ENCODE results near the gene LPP. TPM values are rescaled to one million over a fixed set of nuclear protein-coding genes. Genes with fewer than 3 reads are reported as not detected.

The LPP gene
- total RNA-seq, 1 experiment from 2014 or later = 120 TPM

DNA sequence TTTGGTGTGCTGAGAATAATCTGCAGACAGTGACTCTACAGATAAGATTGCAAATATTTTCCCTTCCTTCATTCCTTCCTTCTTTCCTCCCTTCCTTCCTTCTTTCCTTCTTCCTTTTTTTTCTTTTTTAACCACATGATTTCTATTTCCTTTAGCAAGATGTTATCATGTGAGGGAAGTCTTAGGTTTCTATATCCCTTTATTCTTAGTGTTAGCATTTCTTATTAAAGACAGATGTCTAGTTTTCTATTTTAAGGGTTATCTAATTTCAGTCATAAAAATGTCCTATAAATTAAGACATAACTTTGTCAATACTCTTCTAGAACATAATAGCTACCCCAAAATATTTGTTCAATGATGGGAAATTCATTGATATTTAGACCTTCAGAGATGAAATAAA is 470.9 kb downstream of the LPP start:
- no peak for DNase-seq
- Histone ChIP-seq H3K27me3 (replicated peaks; ENCODE audit: control insufficient read depth, insufficient read depth, low read length) (no peaks in the 10 kb centered on the region), H3K4me3 (ENCODE audit: low read depth, low read length) (no peak overlapping the region), H3K36me3 (ENCODE audit: control insufficient read depth, insufficient read depth, low read length) (no peaks in the 10 kb centered on the region; the same call in 1 of the 2 replicates), H3K4me1 (no peaks in the 10 kb centered on the region), H3K9me3 (no peaks in the 10 kb centered on the region)
- H3K27ac Mint-ChIP-seq (ENCODE audit: unreplicated experiment) = no peak overlapping the region
- BruUV-seq (replicated peaks) = no TSS peak
- intact Hi-C loops (cut with micrococcal nuclease; ENCODE audit: unreplicated experiment) = no loop called here
- no peaks in the 10 kb centered on the region for H3K36me3 Mint-ChIP-seq (ENCODE audit: insufficient read depth, unreplicated experiment)
- CTCF ChIA-PET = no interaction called here
- no peaks in the 10 kb centered on the region for H3K9me3 Mint-ChIP-seq (ENCODE audit: unreplicated experiment)
- H3K27me3 Mint-ChIP-seq (ENCODE audit: insufficient read depth, unreplicated experiment) = no peaks in the 10 kb centered on the region
- H3K4me1 Mint-ChIP-seq (ENCODE audit: low read depth, unreplicated experiment) = no peaks in the 10 kb centered on the region
- H3K4me3 Mint-ChIP-seq (ENCODE audit: unreplicated experiment) = no peak overlapping the region
- TF ChIP-seq, protein P1, sequence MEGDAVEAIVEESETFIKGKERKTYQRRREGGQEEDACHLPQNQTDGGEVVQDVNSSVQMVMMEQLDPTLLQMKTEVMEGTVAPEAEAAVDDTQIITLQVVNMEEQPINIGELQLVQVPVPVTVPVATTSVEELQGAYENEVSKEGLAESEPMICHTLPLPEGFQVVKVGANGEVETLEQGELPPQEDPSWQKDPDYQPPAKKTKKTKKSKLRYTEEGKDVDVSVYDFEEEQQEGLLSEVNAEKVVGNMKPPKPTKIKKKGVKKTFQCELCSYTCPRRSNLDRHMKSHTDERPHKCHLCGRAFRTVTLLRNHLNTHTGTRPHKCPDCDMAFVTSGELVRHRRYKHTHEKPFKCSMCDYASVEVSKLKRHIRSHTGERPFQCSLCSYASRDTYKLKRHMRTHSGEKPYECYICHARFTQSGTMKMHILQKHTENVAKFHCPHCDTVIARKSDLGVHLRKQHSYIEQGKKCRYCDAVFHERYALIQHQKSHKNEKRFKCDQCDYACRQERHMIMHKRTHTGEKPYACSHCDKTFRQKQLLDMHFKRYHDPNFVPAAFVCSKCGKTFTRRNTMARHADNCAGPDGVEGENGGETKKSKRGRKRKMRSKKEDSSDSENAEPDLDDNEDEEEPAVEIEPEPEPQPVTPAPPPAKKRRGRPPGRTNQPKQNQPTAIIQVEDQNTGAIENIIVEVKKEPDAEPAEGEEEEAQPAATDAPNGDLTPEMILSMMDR (IDR thresholded peaks at IDR 0.05; ENCODE audit: insufficient read depth in 1 of 2, low read depth in 1 of 2, low read length in 1 of 2, severe bottlenecking in 1 of 2, unreplicated experiment in 1 of 2) = no peak
- POLR2A ChIA-PET = no interaction called here

DNA sequence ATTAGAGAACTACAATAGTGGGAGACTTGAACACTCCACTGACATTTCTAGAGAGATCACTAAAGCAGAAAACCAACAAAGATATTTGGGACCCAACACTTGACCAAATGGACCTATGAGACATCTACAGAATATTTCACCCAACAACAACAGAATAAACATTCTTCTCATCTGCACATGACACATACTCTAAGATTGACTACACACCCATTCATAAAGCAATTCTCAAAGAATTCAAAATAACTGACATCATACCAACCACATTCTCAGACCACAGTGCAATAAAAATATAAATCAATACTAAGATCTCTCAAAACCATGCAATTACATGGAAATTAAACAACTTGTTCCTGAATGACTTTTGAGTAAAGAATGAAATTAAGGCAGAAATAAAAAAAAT is 473.7 kb downstream of the LPP start:
- POLR2A ChIA-PET = no interaction called here
- no peak overlapping the region for H3K4me3 Mint-ChIP-seq (ENCODE audit: unreplicated experiment)

DNA sequence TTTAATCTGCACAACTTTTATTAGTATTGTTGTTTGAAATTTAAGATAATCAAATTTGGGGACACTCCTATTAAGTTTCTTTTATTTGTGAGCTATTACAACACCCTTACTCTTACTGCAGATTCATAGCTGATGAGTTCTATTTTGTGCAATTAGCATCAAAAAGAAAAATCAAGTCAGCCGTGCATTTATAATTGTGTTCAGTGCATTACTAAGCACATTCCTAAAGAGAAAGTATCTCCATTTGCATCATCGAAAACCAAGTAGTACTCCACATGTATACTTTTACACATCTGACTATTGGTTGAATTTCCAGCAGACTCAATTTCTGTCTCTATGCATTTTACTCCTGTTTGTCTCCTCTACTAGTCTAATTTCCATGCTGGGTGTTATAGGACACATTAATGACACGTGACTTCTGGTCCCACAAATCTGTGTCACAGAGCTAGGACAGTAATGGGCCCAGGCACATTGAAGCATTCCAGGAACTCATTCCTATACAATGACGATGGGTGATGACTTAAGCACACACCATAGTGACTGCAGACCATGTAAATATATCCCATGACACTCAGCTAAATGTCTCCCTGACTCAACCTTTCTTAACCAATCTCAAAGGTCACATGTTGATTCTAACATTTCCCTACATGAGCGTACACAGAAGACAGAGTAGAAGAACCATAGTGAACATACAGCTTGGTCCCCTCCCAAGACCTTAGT is 477.5 kb downstream of the LPP start:
- no peaks in the 10 kb centered on the region for H3K4me1 Mint-ChIP-seq (ENCODE audit: low read depth, unreplicated experiment)
- no peaks in the 10 kb centered on the region for H3K9me3 ChIP-seq
- H3K27me3 Mint-ChIP-seq (ENCODE audit: insufficient read depth, unreplicated experiment) = no peaks in the 10 kb centered on the region
- ChIA-PET POLR2A (interaction anchor here (0.6 kb wide), 1 partner anchor 595 kb away, joined by 3 read pairs; no protein-coding TSS in a partner anchor), CTCF (no interaction called here)
- peaks cover 11% of the 10 kb centered on the region for H3K36me3 Mint-ChIP-seq (ENCODE audit: insufficient read depth, unreplicated experiment)
- TF ChIP-seq, protein P1 (IDR thresholded peaks at IDR 0.05; ENCODE audit: insufficient read depth in 1 of 2, low read depth in 1 of 2, low read length in 1 of 2, severe bottlenecking in 1 of 2, unreplicated experiment in 1 of 2) = no peak
- DNase-seq = no peak
- H3K36me3 ChIP-seq (ENCODE audit: control insufficient read depth, insufficient read depth, low read length) = no peaks in the 10 kb centered on the region; the same call in 1 of the 2 replicates
- no peak overlapping the region for H3K27ac Mint-ChIP-seq (ENCODE audit: unreplicated experiment)
- no peak overlapping the region for H3K4me3 Mint-ChIP-seq (ENCODE audit: unreplicated experiment)
- peaks cover 20% of the 10 kb centered on the region for H3K9me3 Mint-ChIP-seq (ENCODE audit: unreplicated experiment)
- H3K4me1 ChIP-seq = no peaks in the 10 kb centered on the region
- BruUV-seq (replicated peaks) = no TSS peak
- no peak overlapping the region for H3K4me3 ChIP-seq (ENCODE audit: low read depth, low read length)
- no peaks in the 10 kb centered on the region for H3K27me3 ChIP-seq (replicated peaks; ENCODE audit: control insufficient read depth, insufficient read depth, low read length)
- intact Hi-C loops (cut with micrococcal nuclease; ENCODE audit: unreplicated experiment) = no loop called here

More for the DNA sequence above, 473.7 kb downstream of the LPP start:
- TF ChIP-seq, protein P1 (IDR thresholded peaks at IDR 0.05; ENCODE audit: insufficient read depth in 1 of 2, low read depth in 1 of 2, low read length in 1 of 2, severe bottlenecking in 1 of 2, unreplicated experiment in 1 of 2) = no peak
- CTCF ChIA-PET = no interaction called here
- H3K9me3 ChIP-seq = no peaks in the 10 kb centered on the region
- no peak overlapping the region for H3K27ac Mint-ChIP-seq (ENCODE audit: unreplicated experiment)
- H3K36me3 Mint-ChIP-seq (ENCODE audit: insufficient read depth, unreplicated experiment) = no peaks in the 10 kb centered on the region
- H3K36me3 ChIP-seq (ENCODE audit: control insufficient read depth, insufficient read depth, low read length) = no peaks in the 10 kb centered on the region; the same call in 1 of the 2 replicates
- no peaks in the 10 kb centered on the region for H3K27me3 Mint-ChIP-seq (ENCODE audit: insufficient read depth, unreplicated experiment)
- peaks cover 5% of the 10 kb centered on the region for H3K9me3 Mint-ChIP-seq (ENCODE audit: unreplicated experiment)
- no TSS peak for BruUV-seq (replicated peaks)
- intact Hi-C loops (cut with micrococcal nuclease; ENCODE audit: unreplicated experiment) = no loop called here
- no peaks in the 10 kb centered on the region for H3K27me3 ChIP-seq (replicated peaks; ENCODE audit: control insufficient read depth, insufficient read depth, low read length)
- H3K4me1 Mint-ChIP-seq (ENCODE audit: low read depth, unreplicated experiment) = no peaks in the 10 kb centered on the region
- DNase-seq = no peak
- no peak overlapping the region for H3K4me3 ChIP-seq (ENCODE audit: low read depth, low read length)
- no peaks in the 10 kb centered on the region for H3K4me1 ChIP-seq

Measured in Caco-2 (cell line).